HPDE6-E6E7 (cell line): ENCODE data around the gene UHRF1.
"Not testable (repeated sequence)": the region's sequence is repeated elsewhere in the genome, so short reads cannot be mapped to it uniquely, and the experiment has no call there.

Source experiments
- DNase-seq: peaks from one replicate; pipeline ENCODE4 v3.0.0; 2011; ENCODE audit warnings: missing footprints; ENCODE audit errors: extremely low spot score

Gene UHRF1

GRCh38 chr19:4909156-4909896 is at the start of gene UHRF1:
TSS of gene UHRF1 (plus strand) at chr19:4909501. CDS start at chr19:4910886, 1,385 bp downstream.
- no peak for DNase-seq

DNA sequence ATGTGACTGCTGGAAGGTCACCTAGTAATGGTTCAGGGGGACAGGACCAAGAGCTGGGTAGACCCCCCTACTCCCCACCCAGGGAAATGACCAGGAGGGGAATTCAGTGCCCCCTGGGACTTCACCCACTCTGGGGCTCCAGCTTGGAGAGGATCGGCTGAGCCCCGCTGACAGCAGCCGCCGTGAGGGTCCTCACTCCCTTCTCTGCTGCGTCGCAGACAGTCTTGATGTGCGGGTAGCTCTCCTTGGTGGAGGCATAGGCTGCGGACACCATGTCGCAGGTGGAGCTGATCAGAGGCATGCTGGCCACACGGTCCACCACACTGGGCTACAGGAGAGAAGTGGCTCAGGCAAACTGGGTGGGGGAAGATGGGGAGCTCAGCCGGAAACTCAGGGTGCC is 49.6 kb upstream of the UHRF1 start:
- DNase-seq, result no peak

DNA sequence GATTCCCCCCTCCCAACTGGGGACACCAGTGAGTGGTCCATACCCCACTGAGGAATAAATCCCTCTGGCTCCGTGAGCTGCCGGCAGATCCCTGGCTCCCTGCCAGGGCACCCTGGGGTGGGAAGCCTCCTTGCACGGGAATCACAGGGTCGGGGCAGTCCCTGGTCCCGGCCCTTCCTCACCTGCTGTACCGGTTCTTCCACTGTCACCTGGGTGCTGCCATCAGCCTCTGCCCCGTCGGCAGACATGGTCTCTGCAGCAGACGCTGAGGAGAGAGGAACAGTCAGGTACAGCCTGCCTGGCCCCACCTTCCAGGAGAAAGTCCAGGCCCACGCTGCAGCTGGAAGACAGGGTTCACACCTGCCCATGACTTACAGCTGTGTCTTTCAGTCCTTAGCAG is 48.2 kb upstream of the UHRF1 start:
- DNase-seq, result no peak

DNA sequence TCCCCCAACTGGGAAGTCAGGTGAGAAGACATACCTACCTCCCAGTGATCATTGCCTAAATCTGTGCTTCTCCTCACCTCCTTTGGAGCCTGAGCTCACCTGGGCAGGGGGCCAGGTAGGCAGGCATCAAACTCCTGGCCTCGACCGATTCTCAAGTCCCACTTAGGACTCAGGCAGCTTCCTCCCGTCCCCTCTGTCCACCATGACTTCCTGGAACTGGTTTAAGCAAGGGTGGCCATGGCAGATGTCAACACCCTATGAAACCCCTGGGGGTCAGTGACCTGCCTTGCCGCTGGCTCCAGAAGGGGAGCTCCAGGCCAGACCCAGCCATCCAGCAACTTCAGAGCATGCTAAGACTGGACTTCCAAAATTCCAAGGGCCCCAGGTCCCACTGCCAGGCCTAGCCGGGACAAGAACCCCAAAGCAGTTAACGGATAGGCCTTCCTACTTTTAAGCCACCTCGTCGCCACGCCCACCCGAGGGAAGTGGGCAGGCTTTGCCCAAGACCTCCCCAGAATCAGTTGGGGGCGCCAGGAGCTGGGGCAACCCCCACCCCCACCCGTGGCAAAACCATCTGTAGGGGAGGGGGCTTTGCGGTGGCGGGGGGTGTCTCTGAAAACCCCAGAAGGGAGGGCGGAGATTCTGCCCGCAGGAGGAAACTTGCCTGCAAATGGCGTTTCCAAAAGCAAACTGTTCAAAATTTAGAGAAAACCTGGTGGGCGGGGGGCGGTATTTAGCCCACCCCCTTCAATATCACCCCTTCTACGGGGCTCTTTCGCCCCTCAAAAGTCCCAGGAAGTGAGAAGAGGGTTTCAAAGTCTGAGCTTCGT is 42.5 kb upstream of the UHRF1 start:
- no peak for DNase-seq

- DNase-seq, result peak; percentile 99
Measured at GRCh38 chr19:4867534-4868285, 41.6 kb upstream of the UHRF1 start, which contains the start of gene PLIN3. TSS of gene PLIN3 (minus strand) at chr19:4867667. CDS start at chr19:4861394, 6,273 bp downstream.

- no peak for DNase-seq
Measured at GRCh38 chr19:4868286-4868834, 40.9 kb upstream of the UHRF1 start.

DNA sequence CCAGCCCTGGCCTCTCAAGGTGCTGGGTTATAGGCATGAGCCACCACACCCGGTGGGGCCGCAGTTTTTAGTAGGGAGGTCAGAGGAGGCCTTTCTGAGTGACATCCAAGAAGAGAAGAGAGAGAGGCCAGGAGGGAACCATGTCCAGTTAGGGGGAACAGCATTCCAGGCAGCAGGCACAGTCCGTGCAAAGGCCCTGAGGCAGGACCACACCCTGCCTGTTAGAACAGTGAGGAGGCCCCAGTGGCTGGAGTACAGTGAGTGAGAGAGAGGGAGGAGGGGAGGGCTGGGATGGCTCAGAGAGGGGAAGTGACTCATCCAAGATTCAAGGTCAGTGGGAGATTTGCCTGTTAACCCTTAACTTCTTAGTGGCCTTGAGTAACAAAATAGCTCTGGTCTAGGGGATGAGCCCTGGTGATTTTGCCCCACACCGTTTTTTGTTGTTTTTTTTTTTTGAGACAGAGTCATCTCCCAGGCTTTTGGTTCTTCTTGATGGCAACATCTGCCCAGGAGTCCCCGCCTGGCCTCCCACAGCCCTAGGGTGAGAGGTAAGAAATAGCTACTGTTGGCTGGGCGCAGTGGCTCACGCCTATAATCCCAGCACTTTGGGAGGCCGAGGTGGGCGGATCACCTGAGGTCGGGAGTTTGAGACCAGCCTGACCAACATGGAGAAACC is 39.1 kb upstream of the UHRF1 start:
- DNase-seq, result peak; percentile 80

DNA sequence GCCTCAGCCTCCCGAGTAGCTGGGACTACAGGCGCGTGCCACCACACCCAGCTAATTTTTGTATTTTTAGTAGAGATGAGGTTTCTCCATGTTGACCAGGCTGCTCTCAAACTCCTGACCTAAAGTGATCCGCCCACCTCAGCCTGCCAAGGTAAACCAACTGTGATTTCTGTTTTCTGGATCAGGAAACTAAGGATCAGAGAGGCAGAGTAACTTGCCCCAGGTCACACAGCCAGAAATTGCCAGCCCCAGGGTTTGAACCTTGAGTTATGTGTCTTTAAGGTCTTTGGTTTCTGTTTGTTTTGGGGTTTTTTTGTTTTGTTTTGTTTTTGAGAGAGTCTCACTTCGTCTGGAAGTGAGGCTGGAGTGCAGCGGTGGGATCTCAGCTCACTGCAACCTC is 37.6 kb upstream of the UHRF1 start:
- DNase-seq, result no peak

DNA sequence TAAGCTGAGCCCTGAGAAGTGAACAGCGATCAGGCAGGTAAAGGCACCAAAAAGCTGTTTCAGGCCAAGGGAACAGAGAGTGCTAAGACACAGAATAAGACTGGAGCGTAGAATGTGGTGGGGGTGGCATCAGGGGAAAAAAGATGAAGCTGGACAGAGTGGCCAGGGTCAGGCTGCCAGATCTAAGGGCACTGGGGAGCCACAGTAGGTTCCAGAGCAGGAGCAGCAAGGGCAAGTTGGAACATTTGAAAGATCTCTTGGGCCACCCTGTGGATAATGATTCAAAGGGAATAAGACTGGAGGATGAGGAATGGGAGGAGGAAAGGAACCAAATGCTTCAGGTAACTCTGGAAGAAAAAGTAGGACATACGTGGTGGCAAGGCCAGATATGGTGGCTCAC is 35.4 kb upstream of the UHRF1 start:
- no peak for DNase-seq

DNA sequence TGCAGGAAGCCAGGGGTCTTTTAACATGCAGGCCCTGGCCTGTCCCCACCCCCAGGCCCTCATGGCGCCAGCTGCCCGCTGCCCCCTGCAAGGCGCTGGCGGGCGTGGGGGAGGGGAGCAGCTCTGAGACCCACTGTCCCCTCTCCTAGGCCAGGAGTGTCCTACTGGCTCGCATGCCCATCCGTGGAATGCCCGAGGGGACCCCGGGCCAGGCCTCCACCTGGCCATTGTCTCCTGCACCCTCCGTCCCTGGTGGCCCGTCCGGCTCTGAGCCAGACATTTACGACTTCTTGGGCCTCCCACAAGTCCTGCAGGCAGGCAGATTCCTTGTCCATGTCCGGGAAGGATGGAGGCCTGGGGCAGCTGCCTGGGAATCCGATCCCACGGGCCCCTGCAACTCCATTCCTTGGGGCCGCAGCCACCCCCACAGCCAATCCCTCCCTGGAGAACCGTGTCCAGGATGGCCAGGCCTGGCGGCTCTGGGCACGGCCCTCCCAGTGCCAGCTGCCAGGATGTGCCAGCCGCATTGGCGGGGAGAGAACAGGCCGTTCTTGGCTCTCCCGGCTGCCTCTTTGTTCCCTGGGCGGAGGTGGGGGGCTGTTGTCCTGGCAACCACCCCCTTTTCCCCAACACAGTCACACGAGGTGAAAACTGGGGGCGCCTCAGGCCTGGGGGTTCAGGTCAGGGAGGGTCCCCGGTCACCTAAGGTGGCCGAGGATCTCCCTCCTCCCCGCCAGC is 31.4 kb upstream of the UHRF1 start:
- DNase-seq, result no peak

- no peak for DNase-seq
Measured at GRCh38 chr19:4878491-4878968, 30.8 kb upstream of the UHRF1 start.

GRCh38 chr19:4879041-4879440 is 30.3 kb upstream of the UHRF1 start:
- no peak for DNase-seq

DNA sequence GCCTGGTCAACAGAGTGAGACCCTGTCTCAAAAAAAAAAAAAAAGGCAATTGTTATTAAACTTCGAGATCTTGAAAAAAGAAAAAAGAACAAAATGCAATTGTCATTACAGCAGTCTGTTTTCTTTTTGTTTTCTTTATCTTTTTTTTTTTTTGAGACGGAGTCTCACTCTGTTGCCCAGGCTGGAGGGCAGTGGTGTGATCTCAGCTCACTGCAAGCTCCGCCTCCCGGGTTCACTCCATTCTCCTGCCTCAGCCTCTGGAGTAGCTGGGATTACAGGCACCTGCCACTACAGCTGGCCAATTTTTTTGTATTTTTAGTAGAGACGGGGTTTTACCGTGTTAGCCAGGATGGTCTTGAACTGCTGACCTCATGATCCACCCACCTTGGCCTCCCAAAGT is 26.4 kb upstream of the UHRF1 start:
- not testable (repeated sequence) for DNase-seq

- DNase-seq, result not testable (repeated sequence)
Measured at GRCh38 chr19:4884993-4885392, 24.3 kb upstream of the UHRF1 start.

DNA sequence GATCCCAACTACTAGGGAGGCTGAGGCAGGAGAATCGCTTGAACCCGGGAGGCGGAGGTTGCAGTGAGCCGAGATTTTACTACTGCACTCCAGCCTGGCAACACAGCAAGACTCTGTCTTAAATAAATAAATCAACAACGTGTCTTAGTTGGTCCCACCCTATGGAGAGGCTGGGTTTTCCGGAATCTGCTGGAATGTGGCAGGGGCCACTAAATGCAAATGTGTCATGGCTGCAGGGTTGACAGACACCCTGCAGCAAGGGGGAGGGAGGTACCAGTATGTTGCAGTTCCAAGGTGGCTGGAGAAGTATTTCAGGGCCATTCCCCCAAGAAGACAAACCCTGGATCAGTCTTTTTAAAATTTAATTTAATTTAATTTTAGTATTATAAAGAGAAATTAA is 21.5 kb upstream of the UHRF1 start:
- DNase-seq, result not testable (repeated sequence)

DNA sequence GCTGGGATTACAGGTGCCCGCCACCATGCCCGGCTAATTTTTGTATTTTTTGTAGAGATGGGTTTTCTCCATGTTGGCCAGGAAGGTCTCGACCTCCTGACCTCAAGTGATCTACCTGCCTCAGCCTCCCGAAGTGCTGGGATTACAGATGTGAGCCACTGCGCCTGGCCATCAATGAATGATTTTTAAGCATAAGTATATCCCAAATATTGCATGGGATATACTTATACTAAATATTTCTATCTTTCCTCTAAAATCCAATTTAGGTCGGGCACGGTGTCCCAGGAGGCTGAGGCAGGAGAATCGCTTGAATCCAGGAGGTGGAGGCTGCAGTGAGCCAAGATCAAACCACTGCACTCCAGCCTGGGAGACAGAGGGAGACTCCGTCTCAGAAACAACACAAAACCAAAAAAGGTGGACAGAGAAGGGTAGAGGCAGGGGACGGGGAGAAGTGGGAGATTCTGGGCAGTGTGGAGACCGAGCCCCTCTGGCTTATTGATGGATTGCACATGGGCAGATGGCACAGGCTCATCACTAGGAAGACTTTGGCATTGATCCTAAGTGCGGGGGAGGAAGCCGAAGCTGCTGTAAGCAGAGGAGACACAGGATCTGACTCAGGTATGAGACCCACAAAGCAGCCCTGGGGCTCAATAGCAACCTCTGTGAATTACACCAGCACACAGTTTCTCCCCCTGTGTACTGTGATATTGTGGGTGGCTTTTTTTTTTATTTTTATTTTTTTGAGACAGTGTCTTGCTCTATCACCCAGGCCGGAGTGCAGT is 20.1 kb upstream of the UHRF1 start:
- peak; percentile 89 for DNase-seq

GRCh38 chr19:4891066-4891465 is 18.2 kb upstream of the UHRF1 start:
- no peak for DNase-seq

GRCh38 chr19:4892962-4893361 is 16.3 kb upstream of the UHRF1 start:
- DNase-seq, result not testable (repeated sequence)

DNA sequence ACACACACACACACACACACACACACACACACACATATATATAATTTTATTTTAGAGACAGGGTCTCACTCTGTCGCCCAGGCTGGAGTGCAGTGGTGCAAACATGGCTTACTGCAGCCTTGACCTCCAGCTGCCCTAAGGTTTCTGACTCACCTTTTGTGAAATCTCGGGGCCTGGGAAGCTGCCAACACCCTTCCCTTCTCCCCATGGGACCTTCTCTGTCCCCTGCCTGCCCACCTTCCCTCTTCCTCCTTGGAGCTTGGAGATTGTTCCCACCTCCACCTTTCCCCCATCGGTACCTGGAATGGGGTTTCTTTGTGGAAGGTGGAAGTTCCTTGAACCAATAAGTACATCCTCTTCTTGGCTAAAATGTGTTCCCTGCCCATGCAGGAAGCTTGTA is 12.9 kb upstream of the UHRF1 start:
- no peak for DNase-seq

GRCh38 chr19:4897146-4897545 is 12.2 kb upstream of the UHRF1 start:
- DNase-seq, result no peak
